Measurements from ENCODE around the gene GGT6.

The GGT6 gene

DNA sequence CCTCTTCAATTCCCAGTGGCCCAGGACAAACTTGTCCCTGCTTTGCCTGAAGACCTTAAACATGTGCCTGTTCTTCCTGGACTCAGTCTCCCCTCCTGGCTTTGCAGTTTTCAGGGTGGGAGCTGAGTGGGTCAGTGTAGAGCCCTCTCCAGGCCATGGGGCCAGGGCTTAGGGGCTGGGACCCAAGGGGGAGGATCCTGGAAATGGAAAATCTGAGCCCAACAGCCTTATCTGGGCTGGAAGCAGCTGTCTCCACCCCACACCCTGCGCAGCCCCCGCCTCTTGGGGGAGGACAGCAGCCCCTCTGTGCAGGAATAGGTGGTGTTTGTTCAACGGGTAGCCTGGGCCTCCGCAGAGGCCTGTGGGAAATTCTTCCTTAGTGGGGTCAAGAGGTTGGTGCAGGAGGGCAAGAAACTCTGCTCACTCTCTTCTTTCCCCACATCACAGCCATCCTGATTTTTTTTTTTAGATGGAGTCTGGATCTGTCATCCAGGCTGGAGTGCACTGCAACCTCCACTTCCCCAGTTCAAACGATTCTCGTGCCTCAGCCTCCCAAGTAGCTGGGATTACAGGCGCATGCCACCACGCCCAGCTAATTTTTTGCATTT is 17.1 kb upstream of the GGT6 start:
- CTCF ChIA-PET, result interaction anchor here (0.6 to 1.1 kb wide), 4 partner anchors 11 to 213 kb away, joined by 3 to 6 read pairs (median 3); no protein-coding TSS in a partner anchor
- DNase-seq (ENCODE audit: low spot score), result no peak
- POLR2A ChIA-PET (ENCODE audit: low non-redundant PET), result no interaction called here
- H3K27ac ChIP-seq, result no peak overlapping the region
- no peak for TF ChIP-seq CTCF (conservative IDR thresholded peaks at IDR 0.05; ENCODE audit: low read depth)

GRCh38 chr17:4576729-4577322 is 16.4 kb upstream of the GGT6 start:
- no peak for TF ChIP-seq CTCF (conservative IDR thresholded peaks at IDR 0.05; ENCODE audit: low read depth)
- POLR2A ChIA-PET (ENCODE audit: low non-redundant PET), result no interaction called here
- H3K27ac ChIP-seq, result no peak overlapping the region
- DNase-seq (ENCODE audit: low spot score), result no peak
- CTCF ChIA-PET, result interaction anchor here (0.6 to 1.1 kb wide), 4 partner anchors 10 to 214 kb away, joined by 3 to 6 read pairs (median 3); no protein-coding TSS in a partner anchor

DNA sequence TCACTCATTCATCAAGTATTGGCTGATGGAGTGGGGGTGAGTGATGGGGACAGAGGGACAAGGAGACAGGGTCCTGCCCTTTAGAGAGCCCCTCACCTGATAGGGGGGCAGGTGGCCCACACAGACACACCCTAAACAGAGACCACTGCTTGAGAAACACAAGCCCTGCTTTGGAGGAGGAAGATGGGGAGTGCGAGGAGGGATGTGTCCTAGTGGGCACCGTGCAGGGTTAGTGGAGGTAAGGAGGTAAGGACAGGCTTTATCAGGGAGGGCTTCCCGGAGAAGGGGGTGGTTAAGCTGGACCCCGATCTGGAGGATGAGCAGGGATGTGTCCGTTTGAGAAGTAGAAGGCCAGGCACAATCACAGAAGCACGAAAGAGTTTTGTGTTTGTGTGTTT is 15.8 kb upstream of the GGT6 start:
- ChIA-PET POLR2A (ENCODE audit: low non-redundant PET) (no interaction called here), CTCF (interaction anchor here (1.1 kb wide), 1 partner anchor 11 kb away, joined by 3 read pairs; no protein-coding TSS in a partner anchor)
- no peak overlapping the region for H3K27ac ChIP-seq
- no peak for TF ChIP-seq CTCF (conservative IDR thresholded peaks at IDR 0.05; ENCODE audit: low read depth)
- no peak for DNase-seq (ENCODE audit: low spot score)

DNA sequence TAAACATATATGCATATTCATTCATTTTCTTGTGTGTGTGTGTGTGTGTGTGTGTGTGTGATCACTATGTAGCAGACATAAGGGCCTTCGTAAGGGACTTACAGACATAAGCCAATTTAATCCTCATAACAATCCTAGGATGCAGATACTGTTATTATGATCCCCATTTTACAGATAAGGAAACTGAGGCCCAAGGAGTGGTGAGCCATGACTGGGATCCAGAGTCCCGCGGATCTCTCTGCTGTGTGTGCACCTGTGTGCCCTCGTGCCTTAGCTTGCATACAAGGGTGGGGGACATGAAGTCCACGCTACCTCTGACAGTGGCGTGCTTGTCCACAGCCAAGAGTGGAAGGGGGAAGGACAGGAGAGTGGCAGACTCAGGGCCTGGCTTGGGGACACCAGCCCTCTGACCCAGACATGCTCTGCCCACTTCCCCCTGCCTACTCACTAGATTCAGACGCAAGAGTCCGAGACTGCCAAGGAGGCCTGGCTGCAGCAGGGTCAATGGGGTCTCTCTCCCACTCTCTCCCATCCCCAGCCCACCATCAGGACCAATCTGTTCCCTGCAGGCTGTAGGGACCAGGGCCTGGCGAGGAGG is 14.2 kb upstream of the GGT6 start:
- TF ChIP-seq CTCF (conservative IDR thresholded peaks at IDR 0.05; ENCODE audit: low read depth), result no peak
- ChIA-PET POLR2A (ENCODE audit: low non-redundant PET) (no interaction called here), CTCF (interaction anchor here (0.5 to 0.8 kb wide), 3 partner anchors 9 to 194 kb away, joined by 3 to 5 read pairs (median 4); no protein-coding TSS in a partner anchor)
- H3K27ac ChIP-seq, result no peak overlapping the region
- DNase-seq (ENCODE audit: low spot score), result no peak

DNA sequence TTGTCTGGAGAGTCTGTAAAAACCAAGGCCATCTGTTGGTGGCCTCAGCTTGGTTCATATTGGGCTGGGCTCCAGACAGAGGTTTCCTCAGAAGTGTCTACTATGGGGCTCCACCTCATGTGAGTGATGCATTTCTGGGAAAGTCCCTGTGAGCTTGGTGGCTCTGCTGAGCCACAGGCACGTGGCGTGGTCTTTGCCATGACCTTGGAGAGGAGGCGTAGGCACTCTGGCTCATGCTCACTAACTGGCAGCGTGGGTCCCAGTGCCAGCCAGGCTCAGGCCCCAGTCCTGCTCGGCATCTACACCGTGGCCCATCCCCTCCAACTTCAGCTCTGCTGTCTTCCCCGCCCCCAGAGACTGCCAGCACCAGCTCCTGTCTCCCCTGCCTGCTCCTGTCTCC is 13.3 kb upstream of the GGT6 start:
- POLR2A ChIA-PET (ENCODE audit: low non-redundant PET), result no interaction called here
- CTCF ChIA-PET, result interaction anchor here (0.7 to 0.8 kb wide), 2 partner anchors 8 to 51 kb away, joined by 3 to 4 read pairs; no protein-coding TSS in a partner anchor
- H3K27ac ChIP-seq, result no peak overlapping the region
- no peak for TF ChIP-seq CTCF (conservative IDR thresholded peaks at IDR 0.05; ENCODE audit: low read depth)
- DNase-seq (ENCODE audit: low spot score), result no peak

DNA sequence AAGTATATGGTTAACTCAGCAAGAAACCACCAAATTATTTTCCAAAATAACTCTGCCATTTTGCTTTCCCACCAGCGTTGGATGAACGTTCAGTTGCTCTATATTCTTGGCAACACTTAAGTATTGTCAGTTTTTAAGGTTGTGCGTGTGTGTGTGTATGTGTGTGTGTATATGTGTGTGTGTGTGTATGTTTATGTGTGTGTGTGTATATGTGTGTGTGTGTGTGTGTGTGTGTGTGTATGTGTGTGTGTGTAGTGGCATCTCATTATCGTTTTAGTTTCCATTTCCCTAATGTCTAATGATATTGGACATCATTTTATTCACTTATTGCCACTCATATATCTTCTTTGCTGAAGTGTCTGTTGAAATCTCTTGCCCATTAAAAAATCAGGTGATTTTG is 12.7 kb upstream of the GGT6 start:
- no peak overlapping the region for H3K27ac ChIP-seq
- TF ChIP-seq CTCF (conservative IDR thresholded peaks at IDR 0.05; ENCODE audit: low read depth), result no peak
- POLR2A ChIA-PET (ENCODE audit: low non-redundant PET), result no interaction called here
- no peak for DNase-seq (ENCODE audit: low spot score)
- CTCF ChIA-PET, result no interaction called here

Measured in RWPE1 (cell line).